Measurements from ENCODE around the gene HBS1L.

GRCh38 chr6:134925800-134926199 is 128.8 kb downstream of the HBS1L start:
- no peak for TF ChIP-seq POLR2A (IDR thresholded peaks at IDR 0.05)
- TF ChIP-seq, protein P1, sequence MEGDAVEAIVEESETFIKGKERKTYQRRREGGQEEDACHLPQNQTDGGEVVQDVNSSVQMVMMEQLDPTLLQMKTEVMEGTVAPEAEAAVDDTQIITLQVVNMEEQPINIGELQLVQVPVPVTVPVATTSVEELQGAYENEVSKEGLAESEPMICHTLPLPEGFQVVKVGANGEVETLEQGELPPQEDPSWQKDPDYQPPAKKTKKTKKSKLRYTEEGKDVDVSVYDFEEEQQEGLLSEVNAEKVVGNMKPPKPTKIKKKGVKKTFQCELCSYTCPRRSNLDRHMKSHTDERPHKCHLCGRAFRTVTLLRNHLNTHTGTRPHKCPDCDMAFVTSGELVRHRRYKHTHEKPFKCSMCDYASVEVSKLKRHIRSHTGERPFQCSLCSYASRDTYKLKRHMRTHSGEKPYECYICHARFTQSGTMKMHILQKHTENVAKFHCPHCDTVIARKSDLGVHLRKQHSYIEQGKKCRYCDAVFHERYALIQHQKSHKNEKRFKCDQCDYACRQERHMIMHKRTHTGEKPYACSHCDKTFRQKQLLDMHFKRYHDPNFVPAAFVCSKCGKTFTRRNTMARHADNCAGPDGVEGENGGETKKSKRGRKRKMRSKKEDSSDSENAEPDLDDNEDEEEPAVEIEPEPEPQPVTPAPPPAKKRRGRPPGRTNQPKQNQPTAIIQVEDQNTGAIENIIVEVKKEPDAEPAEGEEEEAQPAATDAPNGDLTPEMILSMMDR (IDR thresholded peaks at IDR 0.05), result no peak

Measured in uterus (tissue), 2 donors.